PC-3 (cell line): ENCODE results near the gene COL5A2.

Source experiments
- EZH2 ChIP-seq: fragments of 300-600 bp; sonication (generic); IDR thresholded peaks from one replicate; pipeline ENCODE4 v1.6.1; 2017; ENCODE audit warnings: antibody characterized with exemption, mild to moderate bottlenecking, low read length; ENCODE audit not compliant: unreplicated experiment
- EZH2phosphoT487 ChIP-seq: fragments of 300-600 bp; sonication (generic); IDR thresholded peaks from 2 replicates; pipeline ENCODE4 v1.6.1; 2018; ENCODE audit warnings: mild to moderate bottlenecking, antibody characterized with exemption, low read length, borderline replicate concordance
- TF ChIP-seq, protein P1 (sequence below): fragments of 300-600 bp; sonication (generic); conservative IDR thresholded peaks from 2 replicates; pipeline ENCODE4 v1.5.1; 2017; ENCODE audit warnings: antibody characterized with exemption, low read depth, mild to moderate bottlenecking, low read length

DNA sequence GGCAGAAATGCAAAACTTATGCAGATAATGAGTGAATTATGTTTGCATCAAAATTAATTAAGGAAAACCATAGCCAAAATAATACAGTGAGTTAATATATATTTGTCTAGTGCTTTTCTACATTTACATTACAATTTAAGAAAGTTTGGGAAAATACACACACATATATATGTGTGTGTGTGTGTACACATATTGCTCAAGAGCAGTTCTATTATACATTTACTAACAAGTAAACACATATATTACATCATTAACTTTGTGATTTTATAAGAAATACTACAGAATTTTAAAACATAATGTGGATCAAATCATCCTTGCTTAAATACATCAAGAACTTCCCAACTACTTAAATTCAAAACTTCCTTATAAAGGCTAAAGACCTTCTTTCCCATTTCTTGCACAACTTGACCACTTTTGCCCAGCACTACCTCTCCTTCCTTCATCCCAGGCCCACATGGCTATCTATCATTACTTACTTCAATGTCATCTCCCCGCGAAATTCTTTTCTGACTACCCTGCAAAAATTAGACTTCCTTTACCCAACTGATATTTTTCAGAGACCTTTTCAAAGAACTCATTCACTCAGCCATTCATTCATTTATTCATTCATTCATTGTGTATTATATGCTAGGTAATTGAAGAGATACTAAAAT lies 68.4 kb downstream of the COL5A2 start:
- TF ChIP-seq, protein P1, sequence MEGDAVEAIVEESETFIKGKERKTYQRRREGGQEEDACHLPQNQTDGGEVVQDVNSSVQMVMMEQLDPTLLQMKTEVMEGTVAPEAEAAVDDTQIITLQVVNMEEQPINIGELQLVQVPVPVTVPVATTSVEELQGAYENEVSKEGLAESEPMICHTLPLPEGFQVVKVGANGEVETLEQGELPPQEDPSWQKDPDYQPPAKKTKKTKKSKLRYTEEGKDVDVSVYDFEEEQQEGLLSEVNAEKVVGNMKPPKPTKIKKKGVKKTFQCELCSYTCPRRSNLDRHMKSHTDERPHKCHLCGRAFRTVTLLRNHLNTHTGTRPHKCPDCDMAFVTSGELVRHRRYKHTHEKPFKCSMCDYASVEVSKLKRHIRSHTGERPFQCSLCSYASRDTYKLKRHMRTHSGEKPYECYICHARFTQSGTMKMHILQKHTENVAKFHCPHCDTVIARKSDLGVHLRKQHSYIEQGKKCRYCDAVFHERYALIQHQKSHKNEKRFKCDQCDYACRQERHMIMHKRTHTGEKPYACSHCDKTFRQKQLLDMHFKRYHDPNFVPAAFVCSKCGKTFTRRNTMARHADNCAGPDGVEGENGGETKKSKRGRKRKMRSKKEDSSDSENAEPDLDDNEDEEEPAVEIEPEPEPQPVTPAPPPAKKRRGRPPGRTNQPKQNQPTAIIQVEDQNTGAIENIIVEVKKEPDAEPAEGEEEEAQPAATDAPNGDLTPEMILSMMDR = no peak
- TF ChIP-seq EZH2phosphoT487 (no peak), EZH2 (no peak)
